Vagina (tissue), 2 donors: Measurements from ENCODE around the gene PCDH17. TPM values are rescaled to one million over a fixed set of nuclear protein-coding genes. Genes with fewer than 3 reads are reported as not detected.
A peak's percentile ranks its signal among the peaks of the same experiment; 100 is the strongest.

Source experiments
- DNase-seq, 2 donors: peaks; one replicate each; pipeline ENCODE4 v3.0.0-alpha.2; 2017; ENCODE audit errors: extremely low spot score in 2 of 2
- H3K27ac ChIP-seq: fragments of 200-600 bp; sonication (generic); one replicate; pipeline ENCODE4 v1.5.1; 2019
- H3K27me3 ChIP-seq: fragments of 200-600 bp; sonication (generic); one replicate; pipeline ENCODE4 v1.5.1; 2019
- H3K36me3 ChIP-seq, 2 donors: fragments of 200-600 bp; sonication (generic); one replicate each; pipeline ENCODE4 v1.5.1; 2017 to 2019
- H3K4me1 ChIP-seq: fragments of 200-600 bp; sonication (generic); one replicate; pipeline ENCODE4 v1.5.1; 2019
- H3K4me3 ChIP-seq, 2 donors: fragments of 200-600 bp; sonication (generic); 1 replicate in 1 of 2; 2 replicates in 1 of 2; pipeline ENCODE4 v1.5.1; 2016 to 2019
- H3K9me3 ChIP-seq: fragments of 200-600 bp; sonication (generic); one replicate; pipeline ENCODE4 v1.5.1; 2019
- CTCF ChIP-seq, 3 experiments: fragments of 450-650 bp in 2 of 3; fragments of 200-600 bp in 1 of 3; sonication (generic) in 1 of 3; IDR thresholded peaks; one replicate each; pipeline ENCODE4 v1.5.1; 2017 to 2019; ENCODE audit warnings: antibody characterized with exemption in 3 of 3, mild to moderate bottlenecking in 2 of 3, moderate library complexity in 2 of 3
- POLR2A ChIP-seq, 2 donors: fragments of 450-650 bp; IDR thresholded peaks; one replicate each; pipeline ENCODE4 v1.6.1; 2017; ENCODE audit warnings: antibody characterized with exemption in 2 of 2, mild to moderate bottlenecking in 2 of 2, moderate library complexity in 2 of 2
- POLR2AphosphoS5 ChIP-seq, 2 donors: sonication (generic); formaldehyde crosslinking; IDR thresholded peaks; one replicate each; pipeline ENCODE4 v1.9.0; 2017; ENCODE audit warnings: antibody characterized with exemption in 2 of 2, mild to moderate bottlenecking in 2 of 2, low read depth in 1 of 2; ENCODE audit not compliant: insufficient read depth in 1 of 2
- intact Hi-C: fragments of 100-400 bp; cut with DNase I; formaldehyde crosslinking; loops from one replicate; pipeline ENCODE4 v1.15.1; 2023
- total RNA-seq: library from RNA; depleted of rRNA; stranded (reverse); fragments of >200 nt; gene quantifications from one replicate; pipeline ENCODE4 v1.2.3, GENCODE V29; 2016

The PCDH17 gene, protein sequence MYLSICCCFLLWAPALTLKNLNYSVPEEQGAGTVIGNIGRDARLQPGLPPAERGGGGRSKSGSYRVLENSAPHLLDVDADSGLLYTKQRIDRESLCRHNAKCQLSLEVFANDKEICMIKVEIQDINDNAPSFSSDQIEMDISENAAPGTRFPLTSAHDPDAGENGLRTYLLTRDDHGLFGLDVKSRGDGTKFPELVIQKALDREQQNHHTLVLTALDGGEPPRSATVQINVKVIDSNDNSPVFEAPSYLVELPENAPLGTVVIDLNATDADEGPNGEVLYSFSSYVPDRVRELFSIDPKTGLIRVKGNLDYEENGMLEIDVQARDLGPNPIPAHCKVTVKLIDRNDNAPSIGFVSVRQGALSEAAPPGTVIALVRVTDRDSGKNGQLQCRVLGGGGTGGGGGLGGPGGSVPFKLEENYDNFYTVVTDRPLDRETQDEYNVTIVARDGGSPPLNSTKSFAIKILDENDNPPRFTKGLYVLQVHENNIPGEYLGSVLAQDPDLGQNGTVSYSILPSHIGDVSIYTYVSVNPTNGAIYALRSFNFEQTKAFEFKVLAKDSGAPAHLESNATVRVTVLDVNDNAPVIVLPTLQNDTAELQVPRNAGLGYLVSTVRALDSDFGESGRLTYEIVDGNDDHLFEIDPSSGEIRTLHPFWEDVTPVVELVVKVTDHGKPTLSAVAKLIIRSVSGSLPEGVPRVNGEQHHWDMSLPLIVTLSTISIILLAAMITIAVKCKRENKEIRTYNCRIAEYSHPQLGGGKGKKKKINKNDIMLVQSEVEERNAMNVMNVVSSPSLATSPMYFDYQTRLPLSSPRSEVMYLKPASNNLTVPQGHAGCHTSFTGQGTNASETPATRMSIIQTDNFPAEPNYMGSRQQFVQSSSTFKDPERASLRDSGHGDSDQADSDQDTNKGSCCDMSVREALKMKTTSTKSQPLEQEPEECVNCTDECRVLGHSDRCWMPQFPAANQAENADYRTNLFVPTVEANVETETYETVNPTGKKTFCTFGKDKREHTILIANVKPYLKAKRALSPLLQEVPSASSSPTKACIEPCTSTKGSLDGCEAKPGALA (N-terminal part only)
- total RNA-seq, result 10.1 TPM

DNA sequence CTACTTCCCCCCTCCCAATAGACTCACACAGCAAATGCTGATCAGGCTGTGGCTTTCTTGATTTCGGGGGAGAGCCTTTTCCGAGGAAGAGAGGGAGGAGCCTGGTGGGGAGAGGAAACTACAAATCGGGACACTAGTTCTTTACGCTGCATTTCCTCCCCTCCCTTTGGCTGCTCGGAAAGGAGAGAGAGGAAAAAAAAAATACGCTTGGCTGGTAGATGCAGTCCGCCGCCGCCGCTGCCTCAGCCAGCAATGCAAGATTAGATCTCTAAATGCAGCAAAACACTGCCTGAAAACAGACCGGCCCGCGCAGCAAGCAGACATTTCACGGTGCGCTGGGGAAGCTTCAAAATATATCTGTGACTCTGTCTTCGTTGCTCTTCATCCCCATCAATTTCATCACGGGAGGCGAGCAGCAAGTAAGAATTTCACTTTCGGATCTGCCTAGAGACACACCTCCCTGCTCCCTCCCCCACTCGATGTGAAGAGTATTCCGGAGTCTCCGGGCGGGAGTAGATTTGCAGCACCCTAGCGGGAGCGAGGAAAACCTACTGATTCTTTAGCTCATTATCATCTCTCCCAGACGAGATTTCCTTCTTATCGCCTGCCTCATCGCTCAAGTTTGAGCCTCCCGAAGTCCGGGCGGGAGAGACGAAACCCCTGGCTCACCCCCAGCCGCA is at the start of gene PCDH17:
TSS of gene PCDH17 (plus strand) at position 149 of the 680 bp plus-strand sequence. CDS start 803 bp downstream, outside the sequence.
- Histone ChIP-seq H3K4me3 (peak within 1 kb of the TSS; percentile 46 to 57), H3K4me1 (peaks cover 39% of the 10 kb centered on the region), H3K27me3 (peaks cover 10% of the 10 kb centered on the region), H3K36me3 (no peaks in the 10 kb centered on the region), H3K9me3 (no peaks in the 10 kb centered on the region), H3K27ac (peak within 1 kb of the TSS; percentile 11)
- no peak for DNase-seq
- TF ChIP-seq CTCF (IDR thresholded peaks at IDR 0.05) (no peak), POLR2AphosphoS5 (IDR thresholded peaks at IDR 0.05; ENCODE audit: insufficient read depth in 1 of 2, low read depth in 1 of 2) (peak in 1 of 2 donors; percentile 7)
- intact Hi-C loops, result no loop called here

DNA sequence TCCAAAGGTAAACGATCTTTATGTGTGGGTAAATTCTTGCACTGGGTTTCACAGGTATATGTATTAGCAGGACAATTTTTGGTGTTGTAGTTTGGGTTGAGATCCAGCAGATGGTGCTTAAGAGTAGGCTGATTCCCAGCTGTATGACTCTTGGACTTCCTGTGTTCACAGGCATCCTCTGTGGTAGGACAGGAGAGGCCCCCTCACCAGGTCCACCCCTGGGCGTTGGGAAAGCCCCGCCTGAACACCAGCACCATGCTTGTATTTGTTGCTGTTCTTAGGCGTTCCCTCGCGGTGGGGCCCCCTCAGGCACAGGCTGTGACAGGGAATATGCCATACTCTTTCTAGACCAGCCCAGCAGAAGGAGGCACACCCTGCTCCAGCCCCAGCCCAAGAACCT is 49.5 kb upstream of the PCDH17 start:
- H3K27me3 ChIP-seq, result no peaks in the 10 kb centered on the region
- DNase-seq, result no peak
- H3K4me1 ChIP-seq, result no peaks in the 10 kb centered on the region
- H3K4me3 ChIP-seq, result no peak overlapping the region
- TF ChIP-seq CTCF (IDR thresholded peaks at IDR 0.05) (no peak), POLR2A (IDR thresholded peaks at IDR 0.05) (no peak), POLR2AphosphoS5 (IDR thresholded peaks at IDR 0.05; ENCODE audit: insufficient read depth in 1 of 2, low read depth in 1 of 2) (no peak)
- H3K36me3 ChIP-seq, result no peaks in the 10 kb centered on the region
- no peak overlapping the region for H3K27ac ChIP-seq
- intact Hi-C loops, result no loop called here
- no peaks in the 10 kb centered on the region for H3K9me3 ChIP-seq

DNA sequence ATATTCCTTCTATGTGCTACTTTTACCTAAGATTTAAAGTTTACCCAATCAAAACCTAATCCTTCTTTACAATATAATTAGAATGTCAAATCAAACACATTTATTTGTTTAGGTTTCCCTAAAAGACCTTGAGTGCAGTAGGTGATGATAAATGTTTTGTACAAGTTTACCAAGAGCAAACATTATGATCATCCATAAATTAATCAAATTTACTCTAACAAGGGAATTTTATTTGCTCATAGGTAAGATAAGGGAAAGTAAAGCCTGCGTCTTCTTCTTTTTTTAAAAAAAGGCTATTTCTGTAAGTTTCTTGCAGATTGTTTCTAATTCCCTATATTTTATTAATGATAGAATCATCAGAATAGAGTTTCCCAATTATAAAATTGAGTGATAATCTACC is 48.0 kb upstream of the PCDH17 start:
- Histone ChIP-seq H3K36me3 (no peaks in the 10 kb centered on the region), H3K27me3 (no peaks in the 10 kb centered on the region), H3K9me3 (no peaks in the 10 kb centered on the region), H3K4me3 (no peak overlapping the region), H3K27ac (no peak overlapping the region), H3K4me1 (no peaks in the 10 kb centered on the region)
- no peak for DNase-seq
- intact Hi-C loops, result no loop called here
- TF ChIP-seq POLR2A (IDR thresholded peaks at IDR 0.05), result no peak
- no peak for TF ChIP-seq CTCF (IDR thresholded peaks at IDR 0.05)
- TF ChIP-seq POLR2AphosphoS5 (IDR thresholded peaks at IDR 0.05; ENCODE audit: insufficient read depth in 1 of 2, low read depth in 1 of 2), result no peak

DNA sequence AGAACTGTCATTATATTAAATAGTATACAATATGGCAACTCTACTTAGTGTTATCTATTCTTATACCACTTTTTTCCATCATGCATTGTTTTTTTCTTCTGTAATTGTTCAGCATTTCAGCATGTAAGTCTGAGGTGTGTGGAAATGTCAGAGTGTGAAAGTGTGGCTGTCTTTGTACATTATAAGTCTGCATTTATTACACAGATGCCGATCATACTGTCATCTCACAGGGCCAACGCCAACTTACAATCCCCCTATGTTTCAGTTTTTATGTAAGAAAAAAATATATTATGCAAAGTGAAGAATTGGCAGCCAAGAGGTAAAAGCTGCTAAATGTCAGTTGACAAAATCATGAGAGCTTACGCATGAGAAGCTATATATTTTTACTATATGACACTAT is 42.9 kb upstream of the PCDH17 start:
- Histone ChIP-seq H3K9me3 (no peaks in the 10 kb centered on the region), H3K4me3 (no peak overlapping the region)
- intact Hi-C loops, result no loop called here

More for the DNA sequence above, 42.9 kb upstream of the PCDH17 start:
- no peaks in the 10 kb centered on the region for H3K27me3 ChIP-seq
- DNase-seq, result no peak
- TF ChIP-seq POLR2A (IDR thresholded peaks at IDR 0.05) (no peak), CTCF (IDR thresholded peaks at IDR 0.05) (no peak), POLR2AphosphoS5 (IDR thresholded peaks at IDR 0.05; ENCODE audit: insufficient read depth in 1 of 2, low read depth in 1 of 2) (no peak)
- no peaks in the 10 kb centered on the region for H3K4me1 ChIP-seq
- no peak overlapping the region for H3K27ac ChIP-seq
- no peaks in the 10 kb centered on the region for H3K36me3 ChIP-seq
